ENCODE results near the gene FOSB.

Gene FOSB

DNA sequence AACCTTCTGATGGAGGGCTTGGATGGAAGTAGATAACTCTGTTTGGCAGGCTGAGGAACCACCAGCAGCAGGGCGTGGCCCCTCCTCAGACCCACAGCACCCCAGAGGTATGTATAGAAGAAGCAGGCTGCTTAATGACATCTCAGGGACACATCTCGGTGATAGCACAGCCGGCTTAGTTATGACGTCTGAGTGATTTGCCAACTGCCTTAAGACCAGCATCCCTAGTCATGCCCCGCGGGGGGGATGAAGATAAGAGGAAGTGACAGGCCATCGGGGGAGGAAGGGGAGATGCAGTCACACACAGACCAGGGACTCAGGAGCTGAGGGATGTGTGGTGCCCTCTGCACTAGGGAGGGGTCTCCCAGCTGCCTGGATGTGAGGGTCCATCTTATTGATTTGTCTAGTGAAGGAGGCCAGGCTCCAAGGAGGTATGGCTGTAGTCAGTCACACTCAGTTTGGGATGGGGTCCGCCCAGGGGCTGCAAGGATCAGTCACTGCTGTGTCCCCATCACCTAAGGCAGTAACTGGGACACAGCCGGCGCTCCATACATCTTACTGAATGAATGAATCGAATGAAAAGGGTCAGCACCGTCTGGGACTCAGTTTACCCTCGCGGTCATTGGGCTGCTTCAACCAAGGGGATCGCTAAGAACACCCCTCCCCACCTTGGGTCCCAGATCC is 24.9 kb upstream of the FOSB start:
- DNase-seq: peak; percentile 39 to 43

DNA sequence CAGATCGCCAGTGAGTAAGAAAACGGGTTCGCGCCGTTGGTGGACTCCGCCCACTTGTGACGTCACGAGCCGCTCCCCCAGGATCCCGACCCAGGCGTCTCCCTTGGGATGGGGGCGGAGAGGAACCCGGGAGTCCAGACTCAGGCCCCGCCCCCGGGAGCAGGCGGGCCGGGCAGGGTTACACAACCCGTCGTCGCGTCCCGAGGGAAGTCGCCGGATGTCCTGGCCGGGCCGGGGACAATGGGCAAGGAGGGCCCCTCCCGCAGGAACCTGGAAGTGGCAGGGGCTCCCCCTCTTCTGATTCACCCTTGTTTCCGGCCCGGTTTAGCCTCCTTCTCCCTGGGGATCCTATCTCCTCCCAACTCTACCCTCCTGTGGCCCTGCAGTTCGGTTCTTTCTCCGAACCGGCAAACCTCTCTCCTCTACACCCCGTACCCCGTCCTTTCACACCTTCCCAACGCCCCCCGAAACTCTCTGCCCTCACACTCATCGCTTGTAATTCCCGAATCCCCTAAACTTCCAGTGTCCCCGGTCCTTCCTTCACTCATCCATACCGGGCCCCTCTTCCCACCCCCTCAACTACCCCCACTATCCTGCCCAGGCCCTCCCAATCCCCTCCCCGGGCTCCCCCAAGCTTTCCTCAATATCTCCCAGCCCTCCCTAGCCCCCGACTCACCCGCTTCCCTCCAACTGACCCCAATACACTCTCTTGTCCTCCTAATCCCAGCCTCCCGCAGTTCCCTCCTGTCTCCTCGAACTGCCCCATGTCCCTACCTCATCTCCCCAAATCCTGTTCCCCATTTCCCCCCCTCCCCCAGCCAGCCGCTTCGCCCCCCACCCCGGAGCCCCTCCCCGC is 24.1 kb upstream of the FOSB start:
- DNase-seq: peak; percentile 53 to 68

DNA sequence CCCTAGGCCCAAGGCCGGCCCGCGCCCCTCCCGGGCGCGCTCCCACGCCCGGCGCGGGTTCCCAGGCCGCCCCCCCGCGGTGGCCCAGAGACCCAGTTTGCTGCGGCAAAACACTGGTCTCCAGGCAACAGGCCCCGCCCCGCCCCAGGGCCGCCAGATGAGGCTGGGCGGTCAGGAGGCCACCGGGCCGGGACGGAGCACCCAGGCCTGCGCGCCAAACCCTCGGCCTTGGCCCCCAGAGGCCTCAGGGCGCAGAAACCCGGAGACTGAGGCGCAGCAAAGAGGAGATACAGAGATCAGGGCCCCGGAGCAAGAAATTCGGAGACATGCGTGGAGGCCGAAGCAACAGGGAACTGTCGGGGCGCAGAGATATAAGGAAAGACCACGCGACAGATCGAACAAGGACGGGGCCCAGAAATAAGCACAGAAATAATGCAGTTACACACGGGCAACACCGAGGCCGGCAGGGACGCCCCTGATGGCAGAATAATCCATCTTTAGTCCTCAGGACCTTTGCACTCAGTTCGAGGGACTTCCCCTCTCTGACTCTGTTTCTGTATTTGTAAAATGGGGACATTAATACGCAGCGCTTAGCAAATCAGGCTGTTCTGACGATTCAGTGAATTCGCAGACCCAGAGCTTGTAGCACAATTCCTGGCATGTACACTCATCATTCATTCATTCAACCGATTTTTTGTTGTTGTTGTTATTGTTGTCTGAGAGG is 23.3 kb upstream of the FOSB start:
- DNase-seq: peak; percentile 80 to 83

DNA sequence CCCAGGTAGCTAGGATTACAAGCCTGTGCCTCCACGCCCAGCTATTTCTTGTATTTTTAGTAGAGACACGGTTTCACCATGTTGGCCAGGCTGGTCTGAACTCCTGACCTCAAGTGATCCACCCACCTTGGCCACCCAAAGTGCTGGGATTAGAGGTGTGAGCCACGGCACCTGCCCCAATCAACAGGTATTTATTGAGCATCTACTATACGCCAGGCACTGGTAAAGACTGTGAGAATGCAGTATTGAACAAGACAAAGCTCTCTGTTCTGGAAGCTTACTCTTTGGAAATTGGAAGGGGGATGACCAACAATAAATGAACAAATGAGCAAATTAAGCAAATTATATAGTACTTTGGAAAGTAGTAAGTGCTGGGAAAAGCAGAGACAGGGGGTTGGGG is 22.7 kb upstream of the FOSB start:
- no peak for DNase-seq

DNA sequence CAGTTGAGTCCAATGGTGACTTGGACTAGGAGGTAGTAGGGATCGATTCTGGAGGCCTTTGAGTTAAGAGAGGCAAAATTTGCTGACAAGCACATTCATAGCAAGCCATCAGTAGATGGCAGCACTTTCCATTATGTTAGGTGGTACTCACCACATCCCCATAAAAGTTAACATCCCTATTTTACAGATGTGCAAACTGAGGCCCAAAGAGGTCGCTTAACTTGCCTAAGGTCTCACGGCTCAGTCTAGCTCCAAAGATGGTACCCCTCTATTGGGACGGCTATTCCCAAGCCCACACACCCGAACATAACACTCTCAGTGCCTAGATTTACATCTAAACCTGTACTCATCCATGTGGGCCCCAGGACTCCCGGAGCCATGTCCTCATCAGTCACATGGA is 21.5 kb upstream of the FOSB start:
- no peak for DNase-seq

DNA sequence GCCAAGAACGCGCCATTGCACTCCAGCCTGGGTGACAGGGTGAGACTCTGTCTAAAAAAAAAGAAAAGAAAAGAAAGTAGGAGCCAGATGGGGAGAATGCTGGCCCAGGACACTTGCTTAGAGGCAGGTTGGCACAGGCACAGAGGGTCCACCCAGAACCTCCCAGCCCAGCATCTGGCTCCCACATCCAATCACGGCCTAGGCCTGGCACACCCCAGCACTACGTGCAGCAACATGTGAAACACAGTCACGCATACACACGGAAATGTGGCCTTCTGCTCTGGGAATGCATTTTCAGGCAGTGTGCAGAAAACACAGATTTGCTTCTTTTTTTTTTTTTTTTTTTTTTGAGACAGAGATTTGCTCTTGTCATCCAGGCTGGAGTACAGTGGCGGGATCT is 20.9 kb upstream of the FOSB start:
- no peak for DNase-seq

DNA sequence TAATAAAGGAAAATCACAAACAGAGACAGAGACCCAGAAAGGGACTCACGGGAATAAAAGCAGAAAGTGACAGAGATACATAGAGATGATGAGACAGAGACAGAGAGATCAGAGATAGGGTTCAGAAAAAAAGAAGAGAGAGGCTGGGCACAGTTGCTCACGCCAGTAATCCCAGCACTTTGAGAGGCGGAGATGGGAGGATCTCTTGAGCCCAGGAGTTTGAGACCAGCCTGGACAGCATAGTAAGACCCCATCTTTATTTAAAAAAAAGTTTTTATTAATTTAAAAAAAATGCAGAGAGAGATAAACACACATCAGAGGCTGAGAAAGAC is 19.4 kb upstream of the FOSB start:
- no peak for DNase-seq

DNA sequence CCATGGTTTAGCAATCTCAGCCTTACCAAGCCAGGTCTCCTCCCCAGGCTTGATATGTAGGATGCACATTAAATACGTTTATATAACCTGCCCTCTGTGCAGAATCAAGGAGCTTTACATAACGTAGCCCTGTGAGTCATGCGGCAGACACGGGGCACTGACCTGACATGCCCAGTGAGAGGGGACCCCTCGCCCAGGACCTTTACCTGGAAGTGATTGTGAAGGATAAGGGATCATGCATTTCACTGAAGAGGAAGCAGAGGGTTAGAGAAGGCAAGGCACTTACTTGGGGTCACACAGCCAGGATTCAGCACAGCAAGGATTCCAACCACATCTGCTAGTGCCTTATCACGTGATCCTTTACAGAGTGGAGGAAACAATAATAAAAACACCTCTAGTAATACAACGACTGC is 18.9 kb upstream of the FOSB start:
- DNase-seq: no peak

DNA sequence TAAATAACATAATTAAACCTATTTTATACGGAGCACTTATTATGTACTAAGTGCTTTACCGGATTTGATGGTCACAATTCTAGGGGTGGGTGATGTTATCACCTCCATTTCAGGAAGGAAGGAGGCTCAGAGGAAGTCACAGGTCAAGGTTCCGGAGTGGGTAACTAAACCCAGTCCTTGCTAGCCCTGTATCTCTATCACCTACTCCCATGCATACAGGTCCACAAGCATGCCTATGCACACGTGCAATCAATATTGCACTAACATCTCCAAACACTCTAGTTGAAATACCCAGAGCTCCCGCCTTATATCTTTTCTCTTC is 17.8 kb upstream of the FOSB start:
- DNase-seq: no peak

DNA sequence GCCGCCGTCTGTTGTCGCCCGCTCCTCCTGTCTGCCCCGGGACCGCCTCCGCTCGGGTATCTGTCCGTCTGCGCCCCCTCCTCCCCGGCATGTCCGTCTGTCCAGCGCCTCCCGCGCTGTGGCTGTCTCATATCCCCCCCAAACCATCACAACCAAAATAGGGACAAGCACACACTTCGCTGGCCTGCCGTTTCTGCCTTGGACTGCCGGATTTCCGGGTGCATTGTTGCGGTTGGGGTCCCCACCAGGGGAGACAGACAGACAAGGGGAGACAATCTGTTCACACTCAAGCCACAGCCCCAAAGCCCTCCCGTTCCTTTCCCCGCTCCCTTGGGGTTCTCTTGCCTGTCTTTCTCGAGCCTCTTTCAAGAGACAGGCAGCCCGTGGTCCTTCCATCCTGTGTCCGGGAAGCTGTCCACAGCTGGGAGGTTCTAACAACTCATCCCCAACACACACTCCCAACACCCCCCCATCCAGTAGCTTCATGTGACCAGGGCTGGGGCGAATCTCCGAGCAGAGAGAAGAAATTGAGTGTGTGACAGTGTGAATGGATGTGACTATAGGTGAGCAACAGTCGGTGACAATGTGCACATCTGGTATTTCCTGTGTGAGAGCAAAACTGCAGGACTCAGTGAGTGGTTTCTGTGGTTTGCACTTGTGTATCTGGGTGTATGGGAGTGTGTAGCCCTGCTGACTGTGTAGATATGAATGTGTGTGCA is 16.5 kb upstream of the FOSB start:
- DNase-seq: peak; percentile 37 to 50

DNA sequence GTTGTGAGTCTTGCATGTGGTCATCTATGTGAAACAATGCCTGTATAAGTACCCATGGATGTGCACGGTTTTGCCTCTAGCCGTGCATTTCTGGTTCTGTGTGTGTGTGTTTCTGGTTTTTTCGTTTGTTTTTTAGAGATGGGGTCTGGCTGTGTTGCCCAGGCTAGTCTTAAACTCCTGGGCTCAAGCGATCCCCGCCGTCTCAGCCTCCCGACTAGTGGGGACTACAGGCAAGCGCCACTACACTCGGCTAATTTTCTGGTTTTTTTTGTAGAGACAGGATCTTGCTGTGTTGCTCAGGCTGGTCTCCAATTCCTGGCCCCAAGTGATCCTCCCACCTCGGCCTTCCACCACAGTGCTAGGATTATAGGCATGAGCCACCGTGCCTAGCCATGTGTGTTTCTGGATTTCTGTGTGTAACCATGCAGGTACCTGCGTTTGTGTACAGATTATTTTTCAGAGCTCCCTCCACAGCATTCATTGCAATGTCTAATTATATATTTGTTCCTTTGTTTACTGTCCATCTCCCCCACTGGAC is 15.9 kb upstream of the FOSB start:
- DNase-seq: no peak

DNA sequence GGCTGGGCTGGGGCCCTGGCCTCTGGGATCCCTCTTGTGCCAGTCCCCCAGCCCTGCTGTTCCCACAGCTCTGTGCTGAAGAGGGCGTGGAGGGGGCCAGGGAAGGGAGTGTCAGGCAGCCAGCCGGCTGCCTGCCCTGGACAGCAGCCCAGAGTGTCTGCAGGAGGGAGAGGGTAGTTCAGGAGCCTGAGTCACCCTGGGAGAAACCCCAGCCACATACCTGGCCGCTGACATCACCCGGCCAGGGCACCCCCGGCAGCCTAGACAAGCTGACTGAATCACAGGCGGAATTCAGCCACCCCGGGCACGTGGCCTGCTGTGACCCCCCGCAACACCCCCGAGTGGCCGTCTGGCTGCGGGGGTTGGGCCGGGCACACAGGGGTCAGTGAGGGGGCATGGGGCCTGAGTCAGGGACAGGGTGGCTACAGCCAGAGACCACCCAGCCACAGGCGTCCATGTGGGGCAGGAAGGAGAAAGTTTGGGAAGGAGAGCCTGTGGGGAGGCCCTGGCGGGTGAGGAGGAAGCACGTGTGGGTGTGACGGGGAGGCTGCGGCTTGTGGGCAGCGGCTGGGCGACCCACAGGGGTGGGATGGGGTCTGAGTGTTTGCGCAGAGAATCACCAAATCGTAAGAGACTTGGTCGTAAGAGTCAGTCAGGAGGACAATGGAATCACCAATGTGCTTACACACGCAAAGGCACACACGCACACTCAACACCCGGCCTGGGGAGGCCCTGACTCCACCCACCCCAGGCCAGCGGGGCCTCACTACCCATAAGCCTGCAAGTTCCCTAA is 11.9 kb upstream of the FOSB start:
- peak; percentile 58 to 64 for DNase-seq

DNA sequence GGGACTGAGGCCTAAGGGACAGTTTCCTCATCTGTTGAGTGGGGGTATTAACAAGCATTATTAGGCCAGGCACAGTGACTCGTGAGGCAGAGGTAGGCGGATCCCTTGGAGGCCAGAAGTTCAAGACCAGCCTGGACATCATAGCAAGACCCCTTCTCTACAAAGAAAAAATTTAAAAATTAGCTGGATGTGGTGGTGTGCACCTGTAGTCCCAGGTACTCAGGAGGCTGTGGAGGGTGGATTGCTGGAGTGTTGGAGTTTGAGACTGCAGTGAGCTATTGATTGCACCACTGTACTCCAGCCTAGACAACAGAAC is 11.3 kb upstream of the FOSB start:
- no peak for DNase-seq

DNA sequence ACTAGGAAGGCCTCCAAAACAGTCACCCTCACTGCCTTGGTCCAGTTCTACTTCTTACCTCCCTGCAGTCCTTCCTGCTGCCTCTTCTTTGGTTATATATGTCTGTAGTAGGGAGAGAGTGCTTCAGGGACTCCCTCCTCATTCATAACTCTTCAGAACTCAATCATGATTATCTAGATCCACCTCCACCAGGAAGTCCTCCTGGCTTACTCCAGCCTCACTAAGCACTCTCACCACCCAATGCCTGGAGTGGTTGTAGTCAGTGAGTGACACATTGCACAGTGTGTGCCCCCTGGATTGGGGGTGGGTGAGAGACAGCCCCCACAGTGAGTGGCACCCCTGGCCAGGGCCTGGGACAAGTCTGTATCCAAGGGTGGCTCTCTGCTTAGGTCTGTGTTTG is 10.0 kb upstream of the FOSB start:
- no peak for DNase-seq

DNA sequence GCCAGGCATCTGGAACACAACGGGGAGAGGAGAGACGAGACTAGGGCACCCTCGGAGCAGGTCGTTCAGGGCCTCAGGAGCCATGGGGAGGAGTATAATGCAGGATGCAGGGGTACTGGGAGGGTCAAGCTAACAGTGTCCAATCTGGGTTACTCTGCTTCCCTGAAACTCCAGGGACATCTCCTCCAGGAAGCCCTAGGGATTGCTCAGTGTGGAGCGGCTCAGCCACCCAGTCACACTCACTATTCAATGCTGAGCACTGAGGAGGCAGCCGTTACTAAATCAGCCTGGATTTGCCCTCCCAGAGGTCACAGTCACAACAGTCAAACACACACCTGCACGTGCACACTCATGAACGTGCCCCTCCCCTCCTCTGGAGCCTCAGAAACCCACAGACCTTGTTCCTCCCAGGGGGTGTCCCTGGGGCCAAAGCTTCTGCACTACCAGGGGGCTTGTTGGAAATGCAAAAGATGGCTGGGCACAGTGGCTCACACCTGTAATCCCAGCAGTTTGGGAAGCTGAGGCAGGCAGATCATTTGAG is 6.9 kb upstream of the FOSB start:
- DNase-seq: no peak

DNA sequence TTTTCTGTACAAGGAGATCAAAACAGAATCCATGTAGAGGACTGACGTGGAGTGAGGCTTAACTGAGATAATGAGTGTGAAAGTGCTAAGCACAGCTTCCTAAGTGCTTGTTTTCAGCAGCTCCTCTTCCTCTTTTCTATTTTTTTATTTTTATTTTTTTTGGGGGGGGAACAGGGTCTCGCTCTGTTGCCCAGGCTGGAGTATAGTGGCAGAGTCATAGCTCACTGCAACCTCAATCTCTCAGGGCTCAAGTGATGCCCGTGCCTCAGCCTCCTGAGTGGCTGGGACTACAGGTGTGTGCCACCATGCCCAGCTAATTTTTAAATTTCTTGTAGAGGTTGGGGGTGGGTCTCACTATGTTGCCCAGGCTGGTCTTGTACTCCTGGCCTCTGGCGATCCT is 5.6 kb upstream of the FOSB start:
- no peak for DNase-seq

DNA sequence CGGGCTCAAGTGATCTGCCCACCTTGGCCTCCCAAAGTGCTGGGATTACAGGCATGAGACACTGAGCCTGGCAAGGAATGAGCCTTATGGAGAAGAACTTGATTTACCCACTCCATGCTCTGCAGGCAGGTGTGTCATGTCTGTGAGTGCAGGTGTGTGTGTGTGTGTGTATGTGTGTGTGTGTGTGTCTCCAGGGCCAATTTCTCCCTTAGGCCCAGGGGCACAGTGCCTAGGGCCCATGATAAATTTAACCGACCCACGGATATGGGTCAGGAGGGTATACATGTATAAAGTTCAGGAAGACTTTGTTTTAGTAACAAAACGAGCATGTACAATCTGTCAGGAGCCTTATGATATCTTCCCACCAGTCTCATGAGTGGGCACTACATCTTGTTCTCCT is 4.6 kb upstream of the FOSB start:
- DNase-seq: no peak

DNA sequence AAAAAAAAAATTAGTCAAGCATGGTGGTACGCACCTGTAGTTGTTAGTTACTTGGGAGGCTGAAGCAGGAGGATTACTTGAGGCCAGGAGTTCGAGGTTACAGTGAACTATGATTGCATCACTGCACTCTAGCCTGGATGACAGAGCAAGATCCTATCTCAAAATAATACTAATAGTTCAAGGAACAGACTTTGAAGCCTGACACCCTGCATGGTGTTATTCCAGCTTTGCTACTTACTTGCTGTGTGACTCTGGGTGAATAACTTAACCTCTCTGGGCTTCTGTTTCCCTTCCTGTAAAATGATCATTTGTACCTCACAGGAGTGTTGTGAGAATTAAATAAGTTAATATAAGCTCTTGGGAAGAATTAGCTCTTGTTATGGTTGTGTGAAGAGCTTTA is 3.5 kb upstream of the FOSB start:
- no peak for DNase-seq

DNA sequence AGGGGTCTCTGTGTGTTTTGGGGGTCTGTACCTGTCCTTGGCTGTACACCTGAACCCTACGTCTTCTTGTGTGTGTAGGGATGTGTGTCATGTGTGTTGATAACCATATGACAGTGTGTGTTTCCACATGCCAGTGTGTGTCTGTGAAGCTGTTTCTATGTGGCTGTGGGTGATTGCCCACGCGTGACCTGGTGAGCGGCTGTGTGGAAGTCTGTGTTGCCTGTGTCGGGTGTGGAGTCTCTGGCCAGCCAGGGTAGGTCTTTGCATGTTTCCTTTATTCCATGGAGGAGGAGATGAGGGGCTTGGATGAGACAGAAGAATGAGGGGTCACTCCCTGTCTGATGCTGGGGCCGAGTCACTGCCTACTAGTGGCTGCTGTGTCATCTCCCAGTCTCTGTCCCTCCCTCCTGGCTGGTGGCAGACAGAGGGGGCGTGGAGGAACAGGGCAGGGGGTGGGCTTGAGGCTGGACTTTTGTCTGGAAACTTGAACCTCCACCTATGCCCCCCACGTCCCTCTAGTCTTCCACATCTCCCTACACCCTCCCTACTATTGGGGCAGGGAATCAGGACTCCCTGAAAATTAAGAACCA is 2.8 kb upstream of the FOSB start:
- no peak for DNase-seq

DNA sequence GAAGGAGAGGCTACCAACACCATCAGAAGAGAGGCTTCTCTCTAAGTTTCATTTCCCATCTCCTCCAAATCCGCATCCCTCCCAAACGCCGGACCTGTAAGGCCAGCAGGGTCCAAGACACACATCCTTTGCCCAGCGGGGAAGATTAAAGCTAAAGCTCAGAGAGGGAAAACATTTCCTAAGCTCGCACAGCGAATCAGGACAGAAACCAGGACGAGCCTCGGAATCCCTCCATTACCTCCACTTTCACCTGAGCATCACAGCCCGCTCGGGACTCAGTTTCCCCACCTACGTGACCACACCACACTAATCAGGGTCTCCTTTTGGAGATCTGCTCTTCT is 711 bp upstream of the FOSB start:
- DNase-seq: no peak

DNA sequence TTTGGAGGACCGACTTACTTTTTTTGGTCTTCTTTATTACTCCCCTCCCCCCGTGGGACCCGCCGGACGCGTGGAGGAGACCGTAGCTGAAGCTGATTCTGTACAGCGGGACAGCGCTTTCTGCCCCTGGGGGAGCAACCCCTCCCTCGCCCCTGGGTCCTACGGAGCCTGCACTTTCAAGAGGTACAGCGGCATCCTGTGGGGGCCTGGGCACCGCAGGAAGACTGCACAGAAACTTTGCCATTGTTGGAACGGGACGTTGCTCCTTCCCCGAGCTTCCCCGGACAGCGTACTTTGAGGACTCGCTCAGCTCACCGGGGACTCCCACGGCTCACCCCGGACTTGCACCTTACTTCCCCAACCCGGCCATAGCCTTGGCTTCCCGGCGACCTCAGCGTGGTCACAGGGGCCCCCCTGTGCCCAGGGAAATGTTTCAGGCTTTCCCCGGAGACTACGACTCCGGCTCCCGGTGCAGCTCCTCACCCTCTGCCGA is 409 bp downstream of the FOSB start:
- peak; percentile 47 to 56 for DNase-seq

DNA sequence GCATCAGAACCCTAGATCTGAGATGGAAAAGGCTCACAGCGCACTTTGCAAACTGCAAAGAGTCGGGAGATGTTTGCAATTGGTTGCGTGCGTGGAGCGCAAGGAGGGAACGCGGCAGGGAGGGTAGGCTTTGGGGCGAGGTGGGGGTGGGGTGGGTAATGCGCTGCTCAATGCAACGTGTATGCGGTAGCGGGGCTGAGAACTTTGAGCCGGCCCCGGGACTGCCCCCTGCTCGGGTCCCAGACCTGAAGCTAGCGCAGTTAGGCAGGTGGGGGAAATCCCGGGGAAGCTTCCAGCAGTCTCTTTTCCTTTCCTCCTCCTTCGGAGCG is 971 bp downstream of the FOSB start:
- no peak for DNase-seq
